ENCODE results near the gene MAML3.

Gene MAML3

GRCh38 chr4:139851133-139851532 lies 302.9 kb downstream of the MAML3 start:
- no peak for DNase-seq (ENCODE audit: low read depth in 1 of 2, low spot score in 1 of 2)
- no peak for TF ChIP-seq GABPA (IDR thresholded peaks at IDR 0.05; ENCODE audit: low read depth)
- TF ChIP-seq SPI1 (IDR thresholded peaks at IDR 0.05; ENCODE audit: borderline replicate concordance, low read depth), result no peak
- no peak for TF ChIP-seq POLR2AphosphoS5 (IDR thresholded peaks at IDR 0.05; ENCODE audit: low read depth)
- no peak for TF ChIP-seq CTCF (IDR thresholded peaks at IDR 0.05; ENCODE audit: insufficient read depth, low read length)
- no peak for TF ChIP-seq REST (IDR thresholded peaks at IDR 0.05; ENCODE audit: insufficient replicate concordance, low read depth)
- Histone ChIP-seq H3K27ac (replicated peaks) (no peak overlapping the region), H3K4me3 (replicated peaks; ENCODE audit: insufficient read depth, low read length) (no peak overlapping the region), H3K27me3 (ENCODE audit: insufficient read depth, poor library complexity, severe bottlenecking) (no peaks in the 10 kb centered on the region)

- no peak overlapping the region for H3K4me3 ChIP-seq (replicated peaks; ENCODE audit: insufficient read depth, low read length)
- H3K27me3 ChIP-seq (ENCODE audit: insufficient read depth, poor library complexity, severe bottlenecking), result no peaks in the 10 kb centered on the region
- no peak for DNase-seq (ENCODE audit: low read depth in 1 of 2, low spot score in 1 of 2)
- no peak for TF ChIP-seq POLR2AphosphoS5 (IDR thresholded peaks at IDR 0.05; ENCODE audit: low read depth)
- no peak for TF ChIP-seq CTCF (IDR thresholded peaks at IDR 0.05; ENCODE audit: insufficient read depth, low read length)
- TF ChIP-seq REST (IDR thresholded peaks at IDR 0.05; ENCODE audit: insufficient replicate concordance, low read depth), result no peak
- TF ChIP-seq SPI1 (IDR thresholded peaks at IDR 0.05; ENCODE audit: borderline replicate concordance, low read depth), result no peak
- no peak for TF ChIP-seq GABPA (IDR thresholded peaks at IDR 0.05; ENCODE audit: low read depth)
- no peak overlapping the region for H3K27ac ChIP-seq (replicated peaks)
These were observed 304.8 kb downstream of the MAML3 start for GRCh38 chr4:139849219-139849618.

GRCh38 chr4:139848028-139848427 lies 306.0 kb downstream of the MAML3 start:
- Histone ChIP-seq H3K4me3 (replicated peaks; ENCODE audit: insufficient read depth, low read length) (no peak overlapping the region), H3K27me3 (ENCODE audit: insufficient read depth, poor library complexity, severe bottlenecking) (no peaks in the 10 kb centered on the region), H3K27ac (replicated peaks) (no peak overlapping the region)
- no peak for DNase-seq (ENCODE audit: low read depth in 1 of 2, low spot score in 1 of 2)
- no peak for TF ChIP-seq REST (IDR thresholded peaks at IDR 0.05; ENCODE audit: insufficient replicate concordance, low read depth)
- TF ChIP-seq SPI1 (IDR thresholded peaks at IDR 0.05; ENCODE audit: borderline replicate concordance, low read depth), result no peak
- no peak for TF ChIP-seq CTCF (IDR thresholded peaks at IDR 0.05; ENCODE audit: insufficient read depth, low read length)
- TF ChIP-seq POLR2AphosphoS5 (IDR thresholded peaks at IDR 0.05; ENCODE audit: low read depth), result no peak
- no peak for TF ChIP-seq GABPA (IDR thresholded peaks at IDR 0.05; ENCODE audit: low read depth)

Measured in HL-60 (cell line).